A549 (cell line): ENCODE data around the gene NLRP4. TPM values are rescaled to one million over a fixed set of nuclear protein-coding genes. Genes with fewer than 3 reads are reported as not detected.

Experiments used
- ATAC-seq, 2 experiments: fragments of 200-7000 bp in 1 of 2; fragments of >200 bp in 1 of 2; cut with Nextera tagmentation in 1 of 2; cut with Tn5 transposase in 1 of 2; 3 replicates each; pipeline versions ENCODE4 v1.8.0 to v1.9.1; 2018 to 2020; ENCODE audit warnings: mild to moderate bottlenecking in 1 of 2, moderate library complexity in 1 of 2
- CTCF ChIA-PET: fragments of 300-600 bp; sonication (Branson Sonifier 250); formaldehyde crosslinking; extraction: SDS; loops from one replicate; lab custom pipeline; 2021; ENCODE audit warnings: antibody characterized with exemption, inconsistent platforms; lab: Yijun Ruan, JAX
- POLR2A ChIA-PET: fragments of 350-600 bp; formaldehyde crosslinking; extraction: SDS; loops from one replicate; lab custom pipeline; 2021; ENCODE audit warnings: antibody characterized with exemption, inconsistent platforms; lab: Yijun Ruan, JAX
- DNase-seq, 2 experiments: peaks; one replicate each; pipeline versions ENCODE4 v3.0.0 to v3.0.0-alpha.2; 2011 to 2016; ENCODE audit warnings: low read depth in 1 of 2, low spot score in 1 of 2
- FAIRE-seq: peaks from 2 replicates; lab custom pipeline; 2011; peaks lifted over from hg19 to GRCh38; lab: Jason Lieb, UNC
- H3K27ac ChIP-seq, 2 experiments: fragments of >200 bp; sonication (Bioruptor Twin); formaldehyde crosslinking; 3 replicates each; pipeline ENCODE4 v1.5.1; 2016 to 2017
- H3K4me1 ChIP-seq: fragments of >200 bp; sonication (Bioruptor Twin); formaldehyde crosslinking; 3 replicates; pipeline ENCODE4 v1.6.1; 2016
- H3K4me2 ChIP-seq: fragments of >200 bp; sonication (Bioruptor Twin); formaldehyde crosslinking; 3 replicates; pipeline ENCODE4 v1.6.1; 2016
- H3K4me3 ChIP-seq: fragments of >200 bp; sonication (Bioruptor Twin); formaldehyde crosslinking; 3 replicates; pipeline ENCODE4 v1.5.1; 2016
- H3K9me3 ChIP-seq: fragments of >200 bp; sonication (Bioruptor Twin); formaldehyde crosslinking; 3 replicates; pipeline ENCODE4 v1.6.1; 2016
- CBX8 ChIP-seq: fragments of 200-600 bp; sonication (generic); IDR thresholded peaks from 2 replicates; pipeline ENCODE4 v1.6.1; 2016
- CEBPB ChIP-seq, 2 experiments: fragments of >200 bp in 1 of 2; sonication (Bioruptor Twin) in 1 of 2; formaldehyde crosslinking in 1 of 2; IDR thresholded peaks; 2 replicates each; pipeline ENCODE4 v1.6.1; 2012 to 2016
- CHD2 ChIP-seq: fragments of 150-350 bp; IDR thresholded peaks from 2 replicates; pipeline ENCODE4 v1.6.1; 2014; ENCODE audit warnings: low read length; ENCODE audit not compliant: partially characterized antibody
- EHF ChIP-seq: fragments of 250-450 bp; sonication (Bioruptor Pico); IDR thresholded peaks from 2 replicates; pipeline ENCODE4 v1.5.0; 2020; ENCODE audit warnings: mild to moderate bottlenecking
- EHMT2 ChIP-seq: fragments of 200-600 bp; sonication (generic); IDR thresholded peaks from 2 replicates; pipeline ENCODE4 v1.6.1; 2016; ENCODE audit warnings: antibody characterized with exemption, low read depth, mild to moderate bottlenecking, moderate library complexity
- FOSL2 ChIP-seq, 2 experiments: fragments of 450-650 bp in 1 of 2; fragments of >200 bp in 1 of 2; sonication (Bioruptor Twin) in 1 of 2; formaldehyde crosslinking; IDR thresholded peaks; 2 replicates each; pipeline versions ENCODE4 v1.5.0 to v1.6.1; 2016 to 2020; ENCODE audit warnings: mild to moderate bottlenecking in 1 of 2, moderate library complexity in 1 of 2
- FOXS1 ChIP-seq: fragments of 250-450 bp; sonication (Bioruptor Pico); IDR thresholded peaks from 2 replicates; pipeline ENCODE4 v1.5.0; 2020; ENCODE audit warnings: mild to moderate bottlenecking, moderate library complexity
- HEYL ChIP-seq: fragments of 250-450 bp; sonication (Bioruptor Pico); IDR thresholded peaks from 2 replicates; pipeline ENCODE4 v1.8.0; 2021; ENCODE audit warnings: mild to moderate bottlenecking, moderate library complexity
- JUNB ChIP-seq: fragments of >200 bp; sonication (Bioruptor Twin); formaldehyde crosslinking; IDR thresholded peaks from 2 replicates; pipeline ENCODE4 v1.6.1; 2016
- KDM5A ChIP-seq: fragments of 200-600 bp; sonication (generic); IDR thresholded peaks from 2 replicates; pipeline ENCODE4 v1.6.1; 2016; ENCODE audit warnings: antibody characterized with exemption, mild to moderate bottlenecking
- MAFK ChIP-seq: fragments of 450-650 bp; IDR thresholded peaks from 2 replicates; pipeline ENCODE4 v1.6.1; 2014; ENCODE audit not compliant: partially characterized antibody
- MAX ChIP-seq: IDR thresholded peaks from 2 replicates; pipeline ENCODE4 v1.6.1; 2012
- MAZ ChIP-seq: fragments of 150-350 bp; IDR thresholded peaks from 2 replicates; pipeline ENCODE4 v1.6.1; 2014; ENCODE audit warnings: antibody characterized with exemption, low read depth, low read length, borderline replicate concordance
- NR3C1 ChIP-seq: fragments of >200 bp; sonication (Bioruptor Twin); formaldehyde crosslinking; IDR thresholded peaks from 3 replicates; pipeline ENCODE4 v1.6.1; 2017
- PHF8 ChIP-seq: fragments of 200-600 bp; sonication (generic); IDR thresholded peaks from 2 replicates; pipeline ENCODE4 v1.6.1; 2016; ENCODE audit warnings: low read depth, mild to moderate bottlenecking, antibody characterized with exemption, moderate library complexity, borderline replicate concordance
- POLR2AphosphoS2 ChIP-seq: conservative IDR thresholded peaks from 2 replicates; pipeline ENCODE4 v1.6.1; 2012; ENCODE audit warnings: low read length, improper control_type of control experiment, inconsistent platforms
- RAD21 ChIP-seq, 2 experiments: fragments of >200 bp in 1 of 2; sonication (Bioruptor Twin) in 1 of 2; formaldehyde crosslinking in 1 of 2; IDR thresholded peaks in 1 of 2; conservative IDR thresholded peaks in 1 of 2; 2 replicates in 1 of 2; 3 replicates in 1 of 2; pipeline ENCODE4 v1.6.1; 2012 to 2018; ENCODE audit warnings: inconsistent platforms in 1 of 2
- RCOR1 ChIP-seq: fragments of 150-350 bp; IDR thresholded peaks from 2 replicates; pipeline ENCODE4 v1.6.1; 2014; ENCODE audit warnings: antibody characterized with exemption, low read length, low read depth
- REST ChIP-seq: fragments of 200-600 bp; sonication (generic); IDR thresholded peaks from 2 replicates; pipeline ENCODE4 v1.6.1; 2016; ENCODE audit warnings: antibody characterized with exemption, mild to moderate bottlenecking, moderate library complexity
- RNF2 ChIP-seq: fragments of 200-600 bp; sonication (generic); IDR thresholded peaks from 2 replicates; pipeline ENCODE4 v1.6.1; 2016; ENCODE audit warnings: low read depth, mild to moderate bottlenecking, antibody characterized with exemption, moderate library complexity, borderline replicate concordance
- ZC3H11A ChIP-seq: fragments of 450-650 bp; IDR thresholded peaks from 2 replicates; pipeline ENCODE4 v1.6.1; 2014; ENCODE audit warnings: antibody characterized with exemption, mild to moderate bottlenecking
- ZFP36 ChIP-seq: fragments of 450-650 bp; IDR thresholded peaks from 2 replicates; pipeline ENCODE4 v1.6.1; 2014; ENCODE audit warnings: borderline replicate concordance; ENCODE audit not compliant: partially characterized antibody
- WGBS: methylation state at CpG from one replicate; pipeline ENCODE4 v1.1.6; 2017; ENCODE audit errors: missing lambda C conversion rate; 5-methylcytosine and 5-hydroxymethylcytosine counted together
- polyA minus RNA-seq: library from RNA; depleted of rRNA, polyadenylated mRNA; stranded (reverse); fragments of >200 nt; gene quantifications from 2 replicates; pipeline ENCODE4 v1.2.3, GENCODE V29; 2011; rRNA and poly(A)+ RNA removed
- polyA plus RNA-seq, 4 experiments: library from polyadenylated mRNA; depleted of rRNA in 3 of 4; stranded (reverse); fragments of >200 nt; fragmentation: RNase III in 1 of 4; extraction: RNeasy Plus Mini Kit Qiagen cat#74134 plus additional on column Dnase treatment in 1 of 4; gene quantifications; 2 replicates in 3 of 4; 3 replicates in 1 of 4; pipeline ENCODE4 v1.2.3, GENCODE V29; 2011 to 2017
- TF ChIP-seq, protein P1 (sequence below): fragments of >200 bp; sonication (Bioruptor Twin); formaldehyde crosslinking; IDR thresholded peaks from 2 replicates; pipeline ENCODE4 v1.6.1; 2016
- TF ChIP-seq, protein P2 (sequence below): fragments of 450-650 bp; IDR thresholded peaks from 2 replicates; pipeline ENCODE4 v1.6.1; 2014; ENCODE audit warnings: antibody characterized with exemption
- TF ChIP-seq, protein P3 (sequence below): IDR thresholded peaks from 2 replicates; pipeline ENCODE4 v1.6.1; 2012; ENCODE audit warnings: low read depth, borderline replicate concordance
- TF ChIP-seq, protein P4 (sequence below): IDR thresholded peaks from 2 replicates; pipeline ENCODE4 v1.6.1; 2012

NLRP4 gene
- polyA plus RNA-seq (2011; rRNA removed) (0.09 and 0.10 TPM in 2 replicates), polyA plus RNA-seq (2017; fragmentation: RNase III; extraction: RNeasy Plus Mini Kit Qiagen cat#74134 plus additional on column Dnase treatment) (0.04 TPM in 1 of 3 replicates, not detected in the others), polyA minus RNA-seq (0.10 and 0.17 TPM in 2 replicates)
- 0.01 and 0.03 TPM in 2 replicates for polyA plus RNA-seq (2012; cell fraction: cytosol; rRNA removed)
- 0.01 TPM in 1 of 2 replicates, not detected in the other for polyA plus RNA-seq (2012; cell fraction: nucleus; rRNA removed)

- H3K4me2 ChIP-seq, result no peak within 1 kb of the TSS
- no peak for ATAC-seq
- TF ChIP-seq CHD2 (no peak), EHF (CRISPR knock-in tag) (no peak), MAZ (no peak), FOXS1 (CRISPR knock-in tag) (no peak), ZC3H11A (no peak), MAFK (no peak), KDM5A (no peak), REST (no peak), NR3C1 (no peak), HEYL (CRISPR knock-in tag) (no peak), RCOR1 (no peak), CEBPB (IDR thresholded peaks at IDR 0.05) (no peak), FOSL2 (IDR thresholded peaks at IDR 0.05) (no peak), FOSL2 (CRISPR knock-in tag; IDR thresholded peaks at IDR 0.05) (no peak), ZFP36 (no peak), POLR2AphosphoS2 (no peak)
- TF ChIP-seq, protein P1, sequence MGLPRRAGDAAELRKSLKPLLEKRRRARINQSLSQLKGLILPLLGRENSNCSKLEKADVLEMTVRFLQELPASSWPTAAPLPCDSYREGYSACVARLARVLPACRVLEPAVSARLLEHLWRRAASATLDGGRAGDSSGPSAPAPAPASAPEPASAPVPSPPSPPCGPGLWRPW, result no peak
- TF ChIP-seq, protein P2, sequence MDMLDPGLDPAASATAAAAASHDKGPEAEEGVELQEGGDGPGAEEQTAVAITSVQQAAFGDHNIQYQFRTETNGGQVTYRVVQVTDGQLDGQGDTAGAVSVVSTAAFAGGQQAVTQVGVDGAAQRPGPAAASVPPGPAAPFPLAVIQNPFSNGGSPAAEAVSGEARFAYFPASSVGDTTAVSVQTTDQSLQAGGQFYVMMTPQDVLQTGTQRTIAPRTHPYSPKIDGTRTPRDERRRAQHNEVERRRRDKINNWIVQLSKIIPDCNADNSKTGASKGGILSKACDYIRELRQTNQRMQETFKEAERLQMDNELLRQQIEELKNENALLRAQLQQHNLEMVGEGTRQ, result no peak
- no peak for FAIRE-seq
- H3K4me3 ChIP-seq, result no peak within 1 kb of the TSS
- H3K9me3 ChIP-seq, result peaks cover 3% of the 10 kb centered on the region; the same call in 2 of the 3 replicates
- peak in 1 of 2 experiments; percentile 19 for DNase-seq
- ChIA-PET POLR2A (no interaction called here), CTCF (no interaction called here)
- no peak within 1 kb of the TSS for H3K27ac ChIP-seq
- 37% methylated on average over 16 of the region's 16 CpGs for WGBS
- no peaks in the 10 kb centered on the region for H3K4me1 ChIP-seq
These were observed at the start of gene NLRP4 for GRCh38 chr19:55836340-55836739. TSS of gene NLRP4 (plus strand) at chr19:55836540. CDS start at chr19:55852081, 15,541 bp downstream.

DNA sequence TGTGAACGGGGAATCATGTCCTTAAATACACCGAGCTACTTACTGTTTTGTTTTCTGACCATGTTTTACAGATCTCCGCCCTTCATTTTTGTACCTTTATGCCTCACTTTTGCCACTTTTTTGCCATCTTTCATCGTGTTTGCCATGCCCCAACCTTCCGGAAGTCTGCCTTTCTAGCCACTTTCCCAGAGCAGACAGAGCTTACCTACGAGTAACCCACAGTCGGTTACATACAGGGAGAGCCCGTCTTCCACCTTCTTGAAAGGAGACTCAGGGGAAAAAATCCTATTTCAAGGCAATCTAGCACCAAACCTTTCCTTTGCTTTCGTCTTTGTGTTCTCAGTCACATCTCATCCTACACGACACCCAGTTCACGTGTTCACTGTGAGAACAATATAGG lies 41.3 kb upstream of the NLRP4 start:
- Histone ChIP-seq H3K9me3 (peaks cover 13% of the 10 kb centered on the region; the same call in 1 of the 3 replicates), H3K4me2 (no peak overlapping the region), H3K4me3 (no peak overlapping the region), H3K27ac (no peak overlapping the region), H3K4me1 (no peaks in the 10 kb centered on the region)
- CTCF ChIA-PET, result interaction anchor here (0.7 to 1.4 kb wide), 3 partner anchors 271 to 1791 kb away, joined by 3 read pairs; no protein-coding TSS in a partner anchor
- ATAC-seq, result no peak
- no peak for DNase-seq
- FAIRE-seq, result no peak
- WGBS, result 30% methylated on average over 11 of the region's 11 CpGs
- POLR2A ChIA-PET, result no interaction called here
- TF ChIP-seq, protein P2, result no peak
- TF ChIP-seq MAX (no peak), MAZ (no peak), FOSL2 (IDR thresholded peaks at IDR 0.05) (no peak), FOSL2 (CRISPR knock-in tag; IDR thresholded peaks at IDR 0.05) (no peak), RAD21 (conservative IDR thresholded peaks at IDR 0.05 in 1 of 2, IDR thresholded peaks at IDR 0.05 in 1 of 2) (no peak), RNF2 (no peak), CBX8 (no peak), ZC3H11A (no peak), PHF8 (no peak), EHMT2 (no peak), KDM5A (no peak), JUNB (no peak), FOXS1 (CRISPR knock-in tag) (no peak)
- TF ChIP-seq, protein P3, sequence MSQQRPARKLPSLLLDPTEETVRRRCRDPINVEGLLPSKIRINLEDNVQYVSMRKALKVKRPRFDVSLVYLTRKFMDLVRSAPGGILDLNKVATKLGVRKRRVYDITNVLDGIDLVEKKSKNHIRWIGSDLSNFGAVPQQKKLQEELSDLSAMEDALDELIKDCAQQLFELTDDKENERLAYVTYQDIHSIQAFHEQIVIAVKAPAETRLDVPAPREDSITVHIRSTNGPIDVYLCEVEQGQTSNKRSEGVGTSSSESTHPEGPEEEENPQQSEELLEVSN, result no peak
- TF ChIP-seq, protein P1, result no peak
- TF ChIP-seq, protein P4, sequence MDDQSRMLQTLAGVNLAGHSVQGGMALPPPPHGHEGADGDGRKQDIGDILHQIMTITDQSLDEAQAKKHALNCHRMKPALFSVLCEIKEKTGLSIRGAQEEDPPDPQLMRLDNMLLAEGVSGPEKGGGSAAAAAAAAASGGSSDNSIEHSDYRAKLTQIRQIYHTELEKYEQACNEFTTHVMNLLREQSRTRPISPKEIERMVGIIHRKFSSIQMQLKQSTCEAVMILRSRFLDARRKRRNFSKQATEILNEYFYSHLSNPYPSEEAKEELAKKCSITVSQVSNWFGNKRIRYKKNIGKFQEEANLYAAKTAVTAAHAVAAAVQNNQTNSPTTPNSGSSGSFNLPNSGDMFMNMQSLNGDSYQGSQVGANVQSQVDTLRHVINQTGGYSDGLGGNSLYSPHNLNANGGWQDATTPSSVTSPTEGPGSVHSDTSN, result no peak
